Glutamatergic neuron (in vitro differentiated cells): ENCODE results near the gene TIAM2. TPM values are rescaled to one million over a fixed set of nuclear protein-coding genes. Genes with fewer than 3 reads are reported as not detected.
"Not testable (repeated sequence)": the region's sequence is repeated elsewhere in the genome, so short reads cannot be mapped to it uniquely, and the experiment has no call there.

Experiments used
- DNase-seq: peaks from one replicate; pipeline ENCODE4 v3.0.0; 2022
- H3K27ac Mint-ChIP-seq: one replicate; pipeline ENCODE4 v1.8.0; 2020; ENCODE audit warnings: mild to moderate bottlenecking, mixed read lengths, inconsistent platforms; ENCODE audit not compliant: unreplicated experiment
- H3K27me3 Mint-ChIP-seq: one replicate; pipeline ENCODE4 v1.8.0; 2020; ENCODE audit warnings: mild to moderate bottlenecking, moderate library complexity, mixed read lengths, inconsistent platforms; ENCODE audit not compliant: unreplicated experiment
- H3K36me3 Mint-ChIP-seq: one replicate; pipeline ENCODE4 v1.8.0; 2020; ENCODE audit warnings: mild to moderate bottlenecking, mixed read lengths, inconsistent platforms; ENCODE audit not compliant: unreplicated experiment
- H3K4me1 Mint-ChIP-seq: one replicate; pipeline ENCODE4 v1.8.0; 2020; ENCODE audit warnings: mild to moderate bottlenecking, low read depth, mixed read lengths, inconsistent platforms; ENCODE audit not compliant: unreplicated experiment
- H3K4me3 Mint-ChIP-seq: one replicate; pipeline ENCODE4 v1.8.0; 2020; ENCODE audit warnings: mild to moderate bottlenecking, mixed read lengths, inconsistent platforms; ENCODE audit not compliant: unreplicated experiment
- H3K9me3 Mint-ChIP-seq: one replicate; pipeline ENCODE4 v1.8.0; 2020; ENCODE audit warnings: mild to moderate bottlenecking, moderate library complexity, mixed read lengths, inconsistent platforms; ENCODE audit not compliant: unreplicated experiment
- CTCF ChIP-seq: fragments of 200-600 bp; sonication (generic); IDR thresholded peaks from one replicate; pipeline ENCODE4 v1.5.0; 2021; ENCODE audit not compliant: partially characterized antibody, unreplicated experiment
- total RNA-seq: library from RNA; stranded (reverse); fragmentation: NEBNext Ultra II Directional; extraction: Animal tissue kit (Norgen Biotek cat#: 25700); gene quantifications from one replicate; pipeline ENCODE4 v1.2.1, GENCODE V29; 2021; ENCODE audit not compliant: unreplicated experiment

TIAM2 gene
- total RNA-seq, 1 donor from 2014 or later = 113 TPM

- no peak for TF ChIP-seq CTCF
- peaks cover 13% of the 10 kb centered on the region for H3K36me3 Mint-ChIP-seq
- H3K4me3 Mint-ChIP-seq = no peak overlapping the region
- H3K4me1 Mint-ChIP-seq = peaks cover 26% of the 10 kb centered on the region
- no peak for DNase-seq
- peaks cover 9% of the 10 kb centered on the region for H3K9me3 Mint-ChIP-seq
- H3K27ac Mint-ChIP-seq = no peak overlapping the region
- H3K27me3 Mint-ChIP-seq = peaks cover 2% of the 10 kb centered on the region
These were observed 229.5 kb downstream of the TIAM2 start for GRCh38 chr6:155224618-155225017.

- Mint-ChIP-seq H3K36me3 (peaks cover 18% of the 10 kb centered on the region), H3K27me3 (peaks cover 8% of the 10 kb centered on the region), H3K27ac (no peak overlapping the region), H3K4me1 (peaks cover 30% of the 10 kb centered on the region), H3K4me3 (no peak overlapping the region), H3K9me3 (peaks cover 8% of the 10 kb centered on the region)
- no peak for DNase-seq
- TF ChIP-seq CTCF = no peak
These were observed 231.9 kb downstream of the TIAM2 start for GRCh38 chr6:155227046-155227445.

- H3K27ac Mint-ChIP-seq = peak overlapping the region; percentile 19
- peaks cover 11% of the 10 kb centered on the region for H3K27me3 Mint-ChIP-seq
- no peak overlapping the region for H3K4me3 Mint-ChIP-seq
- H3K36me3 Mint-ChIP-seq = peaks cover 18% of the 10 kb centered on the region
- no peak for TF ChIP-seq CTCF
- DNase-seq = no peak
- peaks cover 8% of the 10 kb centered on the region for H3K9me3 Mint-ChIP-seq
- H3K4me1 Mint-ChIP-seq = peaks cover 28% of the 10 kb centered on the region
These were observed 233.5 kb downstream of the TIAM2 start for GRCh38 chr6:155228546-155229166.

- Mint-ChIP-seq H3K4me1 (peaks cover 28% of the 10 kb centered on the region), H3K9me3 (peaks cover 15% of the 10 kb centered on the region), H3K27me3 (peaks cover 11% of the 10 kb centered on the region), H3K36me3 (peaks cover 20% of the 10 kb centered on the region)
- not testable (repeated sequence) for DNase-seq, H3K27ac Mint-ChIP-seq, H3K4me3 Mint-ChIP-seq
These were observed 235.9 kb downstream of the TIAM2 start for GRCh38 chr6:155230975-155231374.

GRCh38 chr6:155232848-155233247 lies 237.7 kb downstream of the TIAM2 start:
- Mint-ChIP-seq H3K9me3 (peaks cover 15% of the 10 kb centered on the region), H3K27me3 (peaks cover 10% of the 10 kb centered on the region), H3K4me1 (peaks cover 19% of the 10 kb centered on the region), H3K36me3 (peaks cover 23% of the 10 kb centered on the region), H3K4me3 (no peak overlapping the region), H3K27ac (no peak overlapping the region)
- no peak for DNase-seq
- TF ChIP-seq CTCF = no peak
